GM19239 (cell line): Measurements from ENCODE around the gene MYO5B.
A peak's percentile ranks its signal among the peaks of the same experiment; 100 is the strongest.
"Not testable (repeated sequence)": the region's sequence is repeated elsewhere in the genome, so short reads cannot be mapped to it uniquely, and the experiment has no call there.

Experiments
- DNase-seq: peaks from one replicate; pipeline ENCODE4 v3.0.0; 2011; ENCODE audit warnings: low spot score; ENCODE audit not compliant: insufficient read length
- FAIRE-seq: peaks from 2 replicates; lab custom pipeline; 2011; peaks lifted over from hg19 to GRCh38; lab: Jason Lieb, UNC

Gene MYO5B

GRCh38 chr18:49789560-49790134 lies 405.3 kb downstream of the MYO5B start:
- DNase-seq, FAIRE-seq: not testable (repeated sequence)

GRCh38 chr18:49788327-49788898 lies 406.5 kb downstream of the MYO5B start:
- FAIRE-seq (peak; percentile 92), DNase-seq (no peak)

DNA sequence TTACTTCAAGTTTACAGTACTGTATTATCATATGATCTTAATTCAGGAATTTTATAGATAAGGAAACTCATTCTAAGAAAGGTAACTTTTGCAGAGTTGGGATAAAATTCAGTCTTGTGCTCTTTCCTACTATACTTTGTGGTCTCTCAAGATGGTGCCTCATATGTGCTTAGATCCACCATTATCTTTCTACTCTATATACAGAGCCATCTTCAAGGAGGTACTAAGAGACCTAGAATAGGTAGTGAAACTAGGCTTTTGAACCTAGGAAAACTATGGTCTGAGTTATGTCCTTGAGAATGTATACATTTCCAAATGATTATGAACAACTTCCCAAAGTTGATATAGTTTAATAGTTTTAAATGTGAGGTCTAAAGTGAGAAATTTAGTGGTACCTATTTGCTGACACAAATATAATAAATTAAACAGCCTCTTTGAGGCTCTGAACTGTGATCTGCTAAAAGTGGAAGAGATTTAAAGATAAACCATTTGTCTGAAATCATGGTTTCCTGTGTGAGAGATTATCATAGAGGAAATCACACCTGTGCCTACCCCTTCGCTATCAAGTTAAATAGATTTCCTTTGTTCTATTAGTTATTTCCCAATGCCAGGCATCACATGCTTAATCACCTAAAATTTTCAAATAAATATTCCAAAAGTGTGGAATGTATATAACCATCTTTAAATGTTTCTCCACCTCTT lies 408.8 kb downstream of the MYO5B start:
- DNase-seq (no peak), FAIRE-seq (no peak)

DNA sequence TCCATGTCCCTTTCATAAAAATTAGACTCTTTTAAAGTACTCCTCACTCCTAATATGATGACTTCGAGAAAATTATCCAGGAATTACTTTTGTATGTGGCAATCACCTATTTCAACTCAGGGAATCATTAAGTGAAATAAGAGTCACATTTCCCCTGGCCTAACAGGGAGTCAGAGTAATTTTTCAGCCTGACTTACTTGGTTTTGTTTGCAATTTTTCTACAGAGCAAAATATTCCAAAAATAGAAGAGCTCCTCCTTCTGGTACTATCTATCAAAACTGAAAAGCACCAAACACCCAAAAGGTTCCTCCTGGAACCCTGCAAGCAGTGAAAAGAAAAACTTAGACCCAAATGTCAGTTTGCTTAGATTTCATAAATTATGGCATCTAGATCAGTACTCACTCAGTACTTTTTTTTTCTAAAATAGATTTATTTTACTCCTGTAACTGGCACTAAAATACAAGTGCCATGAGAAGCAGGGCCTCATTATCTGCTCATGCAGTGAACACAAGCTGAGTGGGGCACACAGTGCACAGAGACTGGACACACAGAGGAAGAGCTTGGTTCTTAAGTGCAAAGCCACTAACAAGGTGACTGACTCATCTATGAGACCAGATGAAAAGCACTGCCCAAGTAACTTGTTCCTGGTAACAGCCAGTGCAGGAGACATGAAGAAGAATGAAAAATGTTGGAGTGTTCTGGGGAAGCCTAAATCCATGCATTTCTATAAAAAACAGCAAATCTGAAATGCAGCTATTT lies 410.3 kb downstream of the MYO5B start:
- FAIRE-seq (no peak), DNase-seq (no peak)

GRCh38 chr18:49783631-49784030 lies 411.3 kb downstream of the MYO5B start:
- not testable (repeated sequence) for DNase-seq, FAIRE-seq

GRCh38 chr18:49778826-49779465 lies 416.0 kb downstream of the MYO5B start:
- DNase-seq (no peak), FAIRE-seq (no peak)
